B cell (primary cell): ENCODE data around the gene RCC1. TPM values are rescaled to one million over a fixed set of nuclear protein-coding genes. Genes with fewer than 3 reads are reported as not detected.

Source experiments
- ATAC-seq: fragments of 200-7000 bp; cut with Tn5 transposase; one replicate; pipeline ENCODE4 v1.10.0; 2021; ENCODE audit warnings: low read depth, mild to moderate bottlenecking, moderate number of reproducible peaks, moderate library complexity
- CTCF ChIA-PET: fragments of 350-600 bp; sonication (Branson Sonifier 250); formaldehyde crosslinking; loops from one replicate; lab custom pipeline; 2021; ENCODE audit warnings: antibody characterized with exemption, inconsistent platforms; lab: Charles Lee
- POLR2A ChIA-PET: fragments of 350-600 bp; sonication (Branson Sonifier 250); formaldehyde crosslinking; loops from one replicate; lab custom pipeline; 2021; ENCODE audit warnings: antibody characterized with exemption; lab: Charles Lee
- DNase-seq: peaks from one replicate; pipeline ENCODE4 v3.0.0; 2013
- H2AFZ ChIP-seq: 2 replicates; pipeline ENCODE4 v1.6.1; 2012; ENCODE audit warnings: mild to moderate bottlenecking, low read depth, low read length; ENCODE audit not compliant: insufficient read depth, poor library complexity, severe bottlenecking
- H3K27ac ChIP-seq, 2 donors: 1 replicate in 1 of 2; 2 replicates in 1 of 2; pipeline ENCODE4 v1.5.1; 2012 to 2013; ENCODE audit warnings: low read length in 2 of 2, mild to moderate bottlenecking in 2 of 2, moderate library complexity in 1 of 2
- H3K27me3 ChIP-seq, 4 experiments: fragments of 200-600 bp in 1 of 4; sonication (generic) in 1 of 4; replicated peaks in 1 of 4; 1 replicate in 2 of 4; 2 replicates in 2 of 4; pipeline versions ENCODE4 v1.6.1 to v1.7.0; 2013 to 2016; ENCODE audit warnings: low read length in 3 of 4, mild to moderate bottlenecking in 2 of 4, mixed read lengths in 1 of 4, moderate library complexity in 1 of 4; ENCODE audit not compliant: insufficient read depth in 4 of 4, control insufficient read depth in 3 of 4; ENCODE audit errors: control extremely low read depth in 1 of 4
- H3K36me3 ChIP-seq, 2 experiments: replicated peaks in 1 of 2; 1 replicate in 1 of 2; 2 replicates in 1 of 2; pipeline versions ENCODE4 v1.6.1 to v1.7.1; 2013; ENCODE audit warnings: low read length in 1 of 2; ENCODE audit not compliant: insufficient read depth in 2 of 2, control insufficient read depth in 1 of 2; ENCODE audit errors: control extremely low read depth in 1 of 2, extremely low read depth in 1 of 2
- H3K4me1 ChIP-seq, 2 donors: fragments of 200-600 bp in 1 of 2; sonication (generic) in 1 of 2; 1 replicate in 1 of 2; 2 replicates in 1 of 2; pipeline versions ENCODE4 v1.5.1 to v1.6.1; 2013 to 2017; ENCODE audit warnings: low read length in 2 of 2; ENCODE audit not compliant: control insufficient read depth in 2 of 2, insufficient read depth in 2 of 2
- H3K4me2 ChIP-seq: replicated peaks from 2 replicates; pipeline ENCODE3; 2012; ENCODE audit warnings: mild to moderate bottlenecking, low read depth, low read length; ENCODE audit not compliant: poor library complexity, severe bottlenecking
- H3K4me3 ChIP-seq, 5 experiments: fragments of 200-600 bp in 1 of 5; sonication (generic) in 1 of 5; 1 replicate in 3 of 5; 2 replicates in 2 of 5; pipeline versions ENCODE4 v1.5.1 to v1.7.0; 2011 to 2016; ENCODE audit warnings: low read length in 4 of 5, mild to moderate bottlenecking in 4 of 5, low read depth in 2 of 5, control low read depth in 1 of 5, moderate library complexity in 1 of 5; ENCODE audit not compliant: insufficient read depth in 1 of 5; ENCODE audit errors: control extremely low read depth in 1 of 5, extremely low read depth in 1 of 5
- H3K79me2 ChIP-seq: fragments of 200-600 bp; sonication (generic); one replicate; pipeline ENCODE4 v1.6.0; 2016; ENCODE audit warnings: low read length; ENCODE audit not compliant: control insufficient read depth, insufficient read depth
- H3K9ac ChIP-seq: fragments of 200-600 bp; sonication (generic); 2 replicates; pipeline ENCODE4 v1.6.1; 2017; ENCODE audit warnings: mild to moderate bottlenecking, low read length, moderate library complexity
- H3K9me3 ChIP-seq, 3 donors: one replicate each; pipeline versions ENCODE4 v1.6.1 to v1.7.1; 2013; ENCODE audit warnings: low read length in 2 of 3; ENCODE audit not compliant: control insufficient read depth in 2 of 3, insufficient read depth in 1 of 3; ENCODE audit errors: control extremely low read depth in 1 of 3
- H4K20me1 ChIP-seq: 2 replicates; pipeline ENCODE4 v1.6.0; 2012; ENCODE audit warnings: mild to moderate bottlenecking, low read length; ENCODE audit not compliant: insufficient read depth, control insufficient read depth, poor library complexity, severe bottlenecking
- H3K27ac Mint-ChIP-seq: one replicate; pipeline ENCODE4 v1.8.0; 2021; ENCODE audit warnings: mixed read lengths
- H3K27me3 Mint-ChIP-seq: one replicate; pipeline ENCODE4 v1.8.0; 2021; ENCODE audit warnings: mixed read lengths
- H3K4me1 Mint-ChIP-seq: one replicate; pipeline ENCODE4 v1.8.0; 2021; ENCODE audit warnings: mixed read lengths
- H3K4me3 Mint-ChIP-seq: one replicate; pipeline ENCODE4 v1.8.0; 2021; ENCODE audit warnings: mixed read lengths
- H3K9me3 Mint-ChIP-seq: one replicate; pipeline ENCODE4 v1.8.0; 2022; ENCODE audit warnings: mixed read lengths; ENCODE audit not compliant: insufficient read depth
- CTCF ChIP-seq: fragments of 200-600 bp; IDR thresholded peaks from one replicate; pipeline ENCODE4 v1.8.0; 2022; ENCODE audit warnings: antibody characterized with exemption, mild to moderate bottlenecking
- EZH2 ChIP-seq: IDR thresholded peaks from 2 replicates; pipeline ENCODE4 v1.6.1; 2012; ENCODE audit warnings: borderline replicate concordance, low read depth, mild to moderate bottlenecking, moderate library complexity, low read length; ENCODE audit not compliant: insufficient read depth, poor library complexity, severe bottlenecking
- WGBS: methylation state at CpG from one replicate; pipeline ENCODE4 v1.1.5; 2013; ENCODE audit warnings: missing lambda C conversion rate; ENCODE audit not compliant: insufficient coverage; 5-methylcytosine and 5-hydroxymethylcytosine counted together
- intact Hi-C: fragments of 100-400 bp; cut with micrococcal nuclease; formaldehyde crosslinking; loops from one replicate; pipeline ENCODE4 v1.10.0; 2022
- polyA plus RNA-seq: library from polyadenylated mRNA; depleted of rRNA; stranded (reverse); fragments of >200 nt; gene quantifications from 2 replicates; pipeline ENCODE4 v1.2.3, GENCODE V29; 2012
- total RNA-seq, 2 donors: library from RNA; stranded (reverse); fragments of 120-200 nt in 1 of 2; gene quantifications; 1 replicate in 1 of 2; 2 replicates in 1 of 2; pipeline versions ENCODE4 v1.2.3 to v1.2.4, GENCODE V29; 2013 to 2022

The RCC1 gene
- total and polyA plus RNA-seq, 2 donors (not counting 1 experiment from before 2014, with no cell fraction given), result 9.7 to 17.5 TPM

- DNase-seq, result no peak
- no peaks in the 10 kb centered on the region for H3K9me3 Mint-ChIP-seq
- 100% methylated on average over 4 of the region's 5 CpGs for WGBS
Measured at GRCh38 chr1:28480308-28480707, 25.5 kb upstream of the RCC1 start.

GRCh38 chr1:28482138-28482537 is 23.7 kb upstream of the RCC1 start:
- intact Hi-C loops, result no loop called here
- Histone ChIP-seq H3K4me1 (no peaks in the 10 kb centered on the region), H3K9ac (no peak overlapping the region), H3K27ac (no peak overlapping the region), H3K4me2 (no peak overlapping the region), H2AFZ (no peak overlapping the region), H3K4me3 (no peak overlapping the region), H3K79me2 (no peaks in the 10 kb centered on the region), H3K9me3 (no peaks in the 10 kb centered on the region), H4K20me1 (no peaks in the 10 kb centered on the region), H3K36me3 (peaks cover 5 to 54% of the 10 kb centered on the region in 2 experiments), H3K27me3 (no peaks in the 10 kb centered on the region)
- Mint-ChIP-seq H3K9me3 (no peaks in the 10 kb centered on the region), H3K27me3 (no peaks in the 10 kb centered on the region), H3K27ac (no peak overlapping the region), H3K4me1 (no peaks in the 10 kb centered on the region), H3K4me3 (no peak overlapping the region)
- DNase-seq, result no peak
- ATAC-seq, result no peak
- CTCF ChIA-PET, result no interaction called here
- TF ChIP-seq CTCF (no peak), EZH2 (no peak)
- POLR2A ChIA-PET, result no interaction called here
- WGBS, result 100% methylated on average over 2 of the region's 3 CpGs

More at GRCh38 chr1:28480308-28480707, 25.5 kb upstream of the RCC1 start:
- no peaks in the 10 kb centered on the region for H4K20me1 ChIP-seq
- H3K27ac ChIP-seq, result no peak overlapping the region
- no peak overlapping the region for H3K9ac ChIP-seq
- H3K27me3 ChIP-seq, result no peaks in the 10 kb centered on the region
- peaks cover 5 to 51% of the 10 kb centered on the region in 2 experiments for H3K36me3 ChIP-seq
- no peaks in the 10 kb centered on the region for H3K4me1 ChIP-seq
- no peak overlapping the region for H3K4me2 ChIP-seq
- H3K79me2 ChIP-seq, result no peaks in the 10 kb centered on the region
- TF ChIP-seq EZH2, result no peak
- TF ChIP-seq CTCF, result no peak
- no peaks in the 10 kb centered on the region for H3K27me3 Mint-ChIP-seq
- no peaks in the 10 kb centered on the region for H3K4me1 Mint-ChIP-seq
- ChIA-PET CTCF (no interaction called here), POLR2A (no interaction called here)
- no peak overlapping the region for H3K27ac Mint-ChIP-seq
- no peaks in the 10 kb centered on the region for H3K9me3 ChIP-seq
- no peak for ATAC-seq
- no peak overlapping the region for H3K4me3 ChIP-seq
- no peak overlapping the region for H2AFZ ChIP-seq
- no peak overlapping the region for H3K4me3 Mint-ChIP-seq
- intact Hi-C loops, result no loop called here
